ENCODE measurements around the gene MAST3.

- TF ChIP-seq CTCF (IDR thresholded peaks at IDR 0.05) (no peak), EZH2 (IDR thresholded peaks at IDR 0.05; ENCODE audit: borderline replicate concordance, insufficient read depth, low read depth, low read length, poor library complexity, severe bottlenecking) (no peak)
Observed at GRCh38 chr19:18183529-18183928, 86.0 kb downstream of the MAST3 start.
